ENCODE measurements around the gene TEKTIP1. TPM values are rescaled to one million over a fixed set of nuclear protein-coding genes. Genes with fewer than 3 reads are reported as not detected.

The TEKTIP1 gene
- total and polyA plus RNA-seq, 9 of the 15 experiments (the other 6 are each of a cell fraction or from before 2014, with no cell fraction given) = 0.66 TPM; not detected in 8

DNA sequence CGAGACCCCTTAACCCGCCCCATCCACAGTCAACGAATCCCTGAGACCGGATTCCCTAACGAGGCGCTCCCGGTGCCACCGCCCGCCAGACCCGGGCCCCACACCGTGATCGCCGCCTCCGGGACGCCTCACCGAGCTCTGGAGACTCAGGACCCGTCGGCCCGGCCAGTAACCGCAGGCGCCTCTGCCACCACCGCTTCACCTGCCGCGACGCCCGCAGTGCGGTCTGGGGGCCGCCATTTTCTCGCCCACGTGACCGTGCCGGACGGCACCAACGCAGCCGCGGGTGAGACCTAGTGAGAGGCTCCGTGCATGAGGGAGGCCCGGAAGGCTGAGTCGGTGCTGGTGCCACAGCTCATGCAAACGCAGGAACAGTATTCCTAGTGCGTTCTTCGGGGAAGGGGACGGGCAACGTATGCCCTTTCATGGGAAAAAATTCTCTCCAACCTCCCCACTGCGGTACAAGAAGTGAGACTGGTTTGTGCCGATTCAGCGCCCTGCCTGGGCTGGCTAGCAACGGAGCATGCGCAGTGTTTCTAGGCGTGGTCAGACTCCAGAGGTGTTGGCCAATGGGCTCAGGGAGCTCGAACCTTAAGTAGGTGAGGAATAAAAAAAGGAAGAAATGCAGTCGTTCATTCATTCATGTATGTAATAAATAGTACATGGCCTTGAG lies 38.4 kb upstream of the TEKTIP1 start, which contains the start of gene DOHH (continued):
- TF ChIP-seq, protein P1, sequence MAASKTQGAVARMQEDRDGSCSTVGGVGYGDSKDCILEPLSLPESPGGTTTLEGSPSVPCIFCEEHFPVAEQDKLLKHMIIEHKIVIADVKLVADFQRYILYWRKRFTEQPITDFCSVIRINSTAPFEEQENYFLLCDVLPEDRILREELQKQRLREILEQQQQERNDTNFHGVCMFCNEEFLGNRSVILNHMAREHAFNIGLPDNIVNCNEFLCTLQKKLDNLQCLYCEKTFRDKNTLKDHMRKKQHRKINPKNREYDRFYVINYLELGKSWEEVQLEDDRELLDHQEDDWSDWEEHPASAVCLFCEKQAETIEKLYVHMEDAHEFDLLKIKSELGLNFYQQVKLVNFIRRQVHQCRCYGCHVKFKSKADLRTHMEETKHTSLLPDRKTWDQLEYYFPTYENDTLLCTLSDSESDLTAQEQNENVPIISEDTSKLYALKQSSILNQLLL (CRISPR knock-in tag; IDR thresholded peaks at IDR 0.05; ENCODE audit: borderline replicate concordance) = no peak
- TF ChIP-seq FOXK2 (conservative IDR thresholded peaks at IDR 0.05 in 1 of 2, IDR thresholded peaks at IDR 0.05 in 1 of 2; ENCODE audit: low read depth in 2 of 2) = peak in 1 of 2 experiments; percentile 100; a peak in 3 of 4 replicates
- no peak for TF ChIP-seq KLF16 (IDR thresholded peaks at IDR 0.05)
- TF ChIP-seq EWSR1 (IDR thresholded peaks at IDR 0.05; ENCODE audit: borderline replicate concordance, low read depth, partially characterized antibody) = no peak
- TF ChIP-seq SIRT6 (IDR thresholded peaks at IDR 0.05; ENCODE audit: low read depth, low read length) = no peak
- TF ChIP-seq, protein P2, sequence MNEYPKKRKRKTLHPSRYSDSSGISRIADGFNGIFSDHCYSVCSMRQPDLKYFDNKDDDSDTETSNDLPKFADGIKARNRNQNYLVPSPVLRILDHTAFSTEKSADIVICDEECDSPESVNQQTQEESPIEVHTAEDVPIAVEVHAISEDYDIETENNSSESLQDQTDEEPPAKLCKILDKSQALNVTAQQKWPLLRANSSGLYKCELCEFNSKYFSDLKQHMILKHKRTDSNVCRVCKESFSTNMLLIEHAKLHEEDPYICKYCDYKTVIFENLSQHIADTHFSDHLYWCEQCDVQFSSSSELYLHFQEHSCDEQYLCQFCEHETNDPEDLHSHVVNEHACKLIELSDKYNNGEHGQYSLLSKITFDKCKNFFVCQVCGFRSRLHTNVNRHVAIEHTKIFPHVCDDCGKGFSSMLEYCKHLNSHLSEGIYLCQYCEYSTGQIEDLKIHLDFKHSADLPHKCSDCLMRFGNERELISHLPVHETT (CRISPR knock-in tag; conservative IDR thresholded peaks at IDR 0.05 in 1 of 2, IDR thresholded peaks at IDR 0.05 in 1 of 2) = peak in 1 of 2 experiments; percentile 69; a peak in 1 of 4 replicates
- 0 out of 2 replicates have a peak, but pooled peaks have one; percentile 60 for TF ChIP-seq MEF2D (tag; conservative IDR thresholded peaks at IDR 0.05; ENCODE audit: low read depth)
- no peak for TF ChIP-seq ZNF431 (CRISPR knock-in tag; IDR thresholded peaks at IDR 0.05)
- no peak for TF ChIP-seq SMAD1 (IDR thresholded peaks at IDR 0.05; ENCODE audit: low read depth, low read length, partially characterized antibody)
- no peak for TF ChIP-seq ZKSCAN3 (CRISPR knock-in tag; IDR thresholded peaks at IDR 0.05)
- TF ChIP-seq, protein P3, sequence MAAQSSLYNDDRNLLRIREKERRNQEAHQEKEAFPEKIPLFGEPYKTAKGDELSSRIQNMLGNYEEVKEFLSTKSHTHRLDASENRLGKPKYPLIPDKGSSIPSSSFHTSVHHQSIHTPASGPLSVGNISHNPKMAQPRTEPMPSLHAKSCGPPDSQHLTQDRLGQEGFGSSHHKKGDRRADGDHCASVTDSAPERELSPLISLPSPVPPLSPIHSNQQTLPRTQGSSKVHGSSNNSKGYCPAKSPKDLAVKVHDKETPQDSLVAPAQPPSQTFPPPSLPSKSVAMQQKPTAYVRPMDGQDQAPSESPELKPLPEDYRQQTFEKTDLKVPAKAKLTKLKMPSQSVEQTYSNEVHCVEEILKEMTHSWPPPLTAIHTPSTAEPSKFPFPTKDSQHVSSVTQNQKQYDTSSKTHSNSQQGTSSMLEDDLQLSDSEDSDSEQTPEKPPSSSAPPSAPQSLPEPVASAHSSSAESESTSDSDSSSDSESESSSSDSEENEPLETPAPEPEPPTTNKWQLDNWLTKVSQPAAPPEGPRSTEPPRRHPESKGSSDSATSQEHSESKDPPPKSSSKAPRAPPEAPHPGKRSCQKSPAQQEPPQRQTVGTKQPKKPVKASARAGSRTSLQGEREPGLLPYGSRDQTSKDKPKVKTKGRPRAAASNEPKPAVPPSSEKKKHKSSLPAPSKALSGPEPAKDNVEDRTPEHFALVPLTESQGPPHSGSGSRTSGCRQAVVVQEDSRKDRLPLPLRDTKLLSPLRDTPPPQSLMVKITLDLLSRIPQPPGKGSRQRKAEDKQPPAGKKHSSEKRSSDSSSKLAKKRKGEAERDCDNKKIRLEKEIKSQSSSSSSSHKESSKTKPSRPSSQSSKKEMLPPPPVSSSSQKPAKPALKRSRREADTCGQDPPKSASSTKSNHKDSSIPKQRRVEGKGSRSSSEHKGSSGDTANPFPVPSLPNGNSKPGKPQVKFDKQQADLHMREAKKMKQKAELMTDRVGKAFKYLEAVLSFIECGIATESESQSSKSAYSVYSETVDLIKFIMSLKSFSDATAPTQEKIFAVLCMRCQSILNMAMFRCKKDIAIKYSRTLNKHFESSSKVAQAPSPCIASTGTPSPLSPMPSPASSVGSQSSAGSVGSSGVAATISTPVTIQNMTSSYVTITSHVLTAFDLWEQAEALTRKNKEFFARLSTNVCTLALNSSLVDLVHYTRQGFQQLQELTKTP (IDR thresholded peaks at IDR 0.05; ENCODE audit: low read depth in 1 of 2, partially characterized antibody in 2 of 2) = peak in 1 of 2 experiments; percentile 66
- TF ChIP-seq SRF (CRISPR knock-in tag; IDR thresholded peaks at IDR 0.05) = 0 out of 4 replicates have a peak, but pooled peaks of 1 of the 2 experiments have one; percentile 68
- TF ChIP-seq ZNF165 (CRISPR knock-in tag; IDR thresholded peaks at IDR 0.05; ENCODE audit: borderline replicate concordance) = no peak
- 0 out of 2 replicates have a peak, but pooled peaks have one; percentile 21 for TF ChIP-seq KLF6 (CRISPR knock-in tag; IDR thresholded peaks at IDR 0.05; ENCODE audit: borderline replicate concordance)
- no peak; the same call in 1 of the 2 replicates for TF ChIP-seq PHF21A (IDR thresholded peaks at IDR 0.05; ENCODE audit: borderline replicate concordance, low read depth)
- TF ChIP-seq, protein P4, sequence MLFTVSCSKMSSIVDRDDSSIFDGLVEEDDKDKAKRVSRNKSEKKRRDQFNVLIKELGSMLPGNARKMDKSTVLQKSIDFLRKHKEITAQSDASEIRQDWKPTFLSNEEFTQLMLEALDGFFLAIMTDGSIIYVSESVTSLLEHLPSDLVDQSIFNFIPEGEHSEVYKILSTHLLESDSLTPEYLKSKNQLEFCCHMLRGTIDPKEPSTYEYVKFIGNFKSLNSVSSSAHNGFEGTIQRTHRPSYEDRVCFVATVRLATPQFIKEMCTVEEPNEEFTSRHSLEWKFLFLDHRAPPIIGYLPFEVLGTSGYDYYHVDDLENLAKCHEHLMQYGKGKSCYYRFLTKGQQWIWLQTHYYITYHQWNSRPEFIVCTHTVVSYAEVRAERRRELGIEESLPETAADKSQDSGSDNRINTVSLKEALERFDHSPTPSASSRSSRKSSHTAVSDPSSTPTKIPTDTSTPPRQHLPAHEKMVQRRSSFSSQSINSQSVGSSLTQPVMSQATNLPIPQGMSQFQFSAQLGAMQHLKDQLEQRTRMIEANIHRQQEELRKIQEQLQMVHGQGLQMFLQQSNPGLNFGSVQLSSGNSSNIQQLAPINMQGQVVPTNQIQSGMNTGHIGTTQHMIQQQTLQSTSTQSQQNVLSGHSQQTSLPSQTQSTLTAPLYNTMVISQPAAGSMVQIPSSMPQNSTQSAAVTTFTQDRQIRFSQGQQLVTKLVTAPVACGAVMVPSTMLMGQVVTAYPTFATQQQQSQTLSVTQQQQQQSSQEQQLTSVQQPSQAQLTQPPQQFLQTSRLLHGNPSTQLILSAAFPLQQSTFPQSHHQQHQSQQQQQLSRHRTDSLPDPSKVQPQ (CRISPR knock-in tag; IDR thresholded peaks at IDR 0.05; ENCODE audit: borderline replicate concordance) = no peak

Measured in K562 (cell line).